Gastrocnemius medialis (tissue), 4 donors: Measurements from ENCODE around the gene SETD1B.

Experiments
- POLR2A ChIP-seq, 2 donors: fragments of 450-650 bp; IDR thresholded peaks; one replicate each; pipeline ENCODE4 v1.6.1; 2017; ENCODE audit warnings: antibody characterized with exemption in 2 of 2, mild to moderate bottlenecking in 2 of 2, moderate library complexity in 2 of 2
- TF ChIP-seq, protein P1 (sequence below), 5 experiments: fragments of 450-650 bp in 3 of 5; fragments of 200-600 bp in 2 of 5; sonication (generic) in 2 of 5; IDR thresholded peaks in 4 of 5; conservative IDR thresholded peaks in 1 of 5; 1 replicate in 4 of 5; 2 replicates in 1 of 5; pipeline ENCODE4 v1.5.1; 2016 to 2019; ENCODE audit warnings: antibody characterized with exemption in 5 of 5, mild to moderate bottlenecking in 3 of 5, moderate library complexity in 3 of 5

DNA sequence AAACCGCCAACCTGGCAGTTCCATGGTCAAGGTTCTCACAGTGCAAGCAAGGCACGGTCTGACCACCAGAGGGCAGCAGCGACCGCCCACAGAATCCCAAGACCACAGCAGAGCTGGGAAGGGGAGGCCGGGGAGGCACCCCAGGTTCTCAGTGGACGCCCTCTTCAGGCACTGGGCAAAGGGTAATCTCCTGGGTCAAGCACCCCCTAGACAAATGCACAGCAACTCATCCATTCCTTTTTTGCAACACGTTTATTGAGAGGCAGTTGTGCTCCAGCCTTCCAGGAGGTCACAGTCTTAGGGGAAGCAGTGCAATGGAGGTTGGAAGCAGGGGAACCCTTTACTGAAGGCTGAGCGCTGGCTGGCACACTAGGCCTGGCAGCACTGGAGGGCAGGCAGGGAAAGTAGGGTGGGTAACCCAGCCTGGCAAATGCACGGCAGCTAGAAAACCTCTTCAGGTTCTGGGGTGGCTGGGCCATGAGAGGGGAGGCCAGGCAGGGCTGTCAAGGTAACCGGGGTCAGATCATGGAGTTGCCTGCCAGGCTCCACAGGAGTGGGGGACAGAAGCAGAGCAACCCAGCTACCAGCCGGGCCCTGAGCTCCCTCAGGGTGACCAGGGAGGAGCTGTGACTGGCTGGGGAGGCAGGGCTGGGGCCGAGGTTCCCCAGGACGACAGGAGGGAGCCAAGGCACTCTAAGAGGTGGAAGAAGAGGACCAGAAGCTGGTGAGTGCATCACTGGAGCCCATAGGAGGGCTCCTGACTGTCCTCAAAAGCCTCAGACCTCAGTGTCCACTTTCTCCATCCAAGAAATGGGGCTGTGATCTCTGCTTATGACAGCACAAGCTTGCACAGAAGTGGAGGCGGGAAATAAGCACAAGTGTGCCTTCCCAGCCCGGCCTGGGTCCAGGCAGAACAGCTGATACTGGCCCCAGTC lies 8.5 kb upstream of the SETD1B start:
- TF ChIP-seq, protein P1, sequence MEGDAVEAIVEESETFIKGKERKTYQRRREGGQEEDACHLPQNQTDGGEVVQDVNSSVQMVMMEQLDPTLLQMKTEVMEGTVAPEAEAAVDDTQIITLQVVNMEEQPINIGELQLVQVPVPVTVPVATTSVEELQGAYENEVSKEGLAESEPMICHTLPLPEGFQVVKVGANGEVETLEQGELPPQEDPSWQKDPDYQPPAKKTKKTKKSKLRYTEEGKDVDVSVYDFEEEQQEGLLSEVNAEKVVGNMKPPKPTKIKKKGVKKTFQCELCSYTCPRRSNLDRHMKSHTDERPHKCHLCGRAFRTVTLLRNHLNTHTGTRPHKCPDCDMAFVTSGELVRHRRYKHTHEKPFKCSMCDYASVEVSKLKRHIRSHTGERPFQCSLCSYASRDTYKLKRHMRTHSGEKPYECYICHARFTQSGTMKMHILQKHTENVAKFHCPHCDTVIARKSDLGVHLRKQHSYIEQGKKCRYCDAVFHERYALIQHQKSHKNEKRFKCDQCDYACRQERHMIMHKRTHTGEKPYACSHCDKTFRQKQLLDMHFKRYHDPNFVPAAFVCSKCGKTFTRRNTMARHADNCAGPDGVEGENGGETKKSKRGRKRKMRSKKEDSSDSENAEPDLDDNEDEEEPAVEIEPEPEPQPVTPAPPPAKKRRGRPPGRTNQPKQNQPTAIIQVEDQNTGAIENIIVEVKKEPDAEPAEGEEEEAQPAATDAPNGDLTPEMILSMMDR (IDR thresholded peaks at IDR 0.05 in 4 of 5, conservative IDR thresholded peaks at IDR 0.05 in 1 of 5) = peak; percentile 96 to 99 (median 98)
- TF ChIP-seq POLR2A (IDR thresholded peaks at IDR 0.05) = no peak
